Muscle layer of colon (tissue), 2 donors: Measurements from ENCODE around the gene FBXO17.

Source experiments
- H3K27ac ChIP-seq: one replicate; pipeline ENCODE4 v1.7.0; 2013; ENCODE audit warnings: low read depth, mild to moderate bottlenecking, low read length, moderate library complexity
- H3K27me3 ChIP-seq, 2 donors: one replicate each; pipeline ENCODE4 v1.7.0; 2013; ENCODE audit warnings: low read length in 2 of 2, mild to moderate bottlenecking in 2 of 2; ENCODE audit not compliant: insufficient read depth in 2 of 2, control insufficient read depth in 1 of 2
- H3K36me3 ChIP-seq: one replicate; pipeline ENCODE4 v1.7.0; 2013; ENCODE audit warnings: mild to moderate bottlenecking, low read length; ENCODE audit not compliant: insufficient read depth
- H3K4me1 ChIP-seq: one replicate; pipeline ENCODE4 v1.7.0; 2013; ENCODE audit warnings: mild to moderate bottlenecking, low read length; ENCODE audit not compliant: insufficient read depth
- H3K4me3 ChIP-seq, 2 donors: one replicate each; pipeline ENCODE4 v1.7.0; 2013; ENCODE audit warnings: low read length in 2 of 2, low read depth in 1 of 2, mild to moderate bottlenecking in 1 of 2, moderate library complexity in 1 of 2
- H3K9ac ChIP-seq: one replicate; pipeline ENCODE4 v1.7.0; 2013; ENCODE audit warnings: low read length
- H3K9me3 ChIP-seq: one replicate; pipeline ENCODE4 v1.7.0; 2013; ENCODE audit warnings: mild to moderate bottlenecking, low read length
- donor health status: abdominal sarcoma.
- donor health status: Adenocarcinoma of cecum.

FBXO17 gene

DNA sequence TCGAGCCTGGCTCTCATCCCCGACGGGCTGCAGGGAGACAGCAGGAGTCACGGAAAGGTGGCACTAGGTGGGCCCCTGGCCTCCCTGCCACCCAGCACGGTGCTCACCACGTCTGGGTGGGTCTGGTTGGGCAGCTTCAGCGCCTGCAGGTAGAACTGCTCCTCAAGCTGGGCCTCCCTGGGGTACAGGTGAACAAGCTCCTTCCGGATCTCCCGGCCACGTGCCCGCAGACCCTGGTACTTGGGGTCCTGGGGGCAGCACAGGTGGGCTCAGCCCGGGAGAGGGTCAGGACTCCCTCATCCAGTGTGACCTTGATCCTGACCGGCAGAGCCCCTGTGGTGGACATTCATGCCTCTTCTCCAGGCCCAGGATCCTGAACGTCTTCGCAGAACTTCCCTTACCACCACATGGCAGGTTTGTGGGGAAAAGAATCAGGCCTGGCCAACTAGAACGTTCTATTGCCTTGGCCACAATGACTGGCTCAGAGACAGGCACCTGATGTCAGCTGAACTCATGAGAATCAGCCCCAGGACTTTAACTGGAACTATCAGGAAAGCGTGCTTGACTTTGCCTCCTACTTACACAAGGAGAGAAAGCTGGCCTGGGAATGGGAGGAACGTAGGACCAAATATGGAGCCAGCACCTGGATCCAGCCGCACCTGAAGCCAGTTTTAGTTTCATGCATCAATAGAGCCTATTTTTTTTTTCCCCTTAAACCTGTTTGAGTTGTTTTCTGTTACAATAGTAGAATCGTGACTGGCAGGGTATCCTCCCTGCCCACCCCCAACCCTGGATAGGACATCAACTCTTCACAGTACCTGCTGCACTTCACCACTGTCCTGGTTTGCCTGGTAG, 53.9 kb downstream of the FBXO17 start:
- H3K27me3 ChIP-seq = no peaks in the 10 kb centered on the region
- no peak overlapping the region for H3K4me3 ChIP-seq
- H3K9me3 ChIP-seq = no peaks in the 10 kb centered on the region
- H3K36me3 ChIP-seq = peaks cover 8% of the 10 kb centered on the region
- H3K27ac ChIP-seq = no peak overlapping the region
- no peak overlapping the region for H3K9ac ChIP-seq
- H3K4me1 ChIP-seq = no peaks in the 10 kb centered on the region

DNA sequence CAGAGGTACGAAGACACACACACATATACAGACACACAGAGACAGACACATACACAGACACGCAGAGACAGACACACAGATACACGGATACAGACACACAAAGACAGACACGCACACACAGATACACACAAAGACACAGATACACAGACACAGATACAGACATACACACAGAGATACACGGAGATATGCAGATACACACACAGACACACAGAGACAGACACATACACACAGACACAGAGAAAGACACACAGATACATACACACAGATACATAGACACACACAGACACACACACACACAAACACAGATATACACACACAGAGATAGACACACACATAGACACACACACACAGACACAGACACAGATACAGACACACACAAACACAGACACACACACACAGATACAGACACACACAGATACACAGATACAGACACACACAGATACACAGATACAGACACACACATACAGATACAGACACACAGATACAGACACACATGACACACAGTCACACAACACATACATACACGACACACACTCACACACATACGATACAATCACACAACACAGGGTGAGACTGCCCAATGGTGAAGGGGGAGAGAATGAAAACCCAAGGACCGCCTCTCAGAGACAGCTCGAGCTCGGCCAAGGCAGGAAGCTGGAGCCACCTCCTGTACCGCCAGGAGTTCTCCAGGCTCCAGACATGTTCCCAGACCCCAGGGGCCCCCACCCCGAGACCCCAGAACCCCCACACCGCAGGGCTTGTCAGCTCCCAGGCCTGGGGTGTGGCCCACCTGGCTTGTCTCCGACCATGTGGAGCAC, 54.7 kb downstream of the FBXO17 start:
- Histone ChIP-seq H3K4me3 (no peak overlapping the region), H3K27ac (no peak overlapping the region), H3K9me3 (no peaks in the 10 kb centered on the region), H3K27me3 (no peaks in the 10 kb centered on the region), H3K4me1 (no peaks in the 10 kb centered on the region), H3K36me3 (peaks cover 8% of the 10 kb centered on the region), H3K9ac (no peak overlapping the region)

DNA sequence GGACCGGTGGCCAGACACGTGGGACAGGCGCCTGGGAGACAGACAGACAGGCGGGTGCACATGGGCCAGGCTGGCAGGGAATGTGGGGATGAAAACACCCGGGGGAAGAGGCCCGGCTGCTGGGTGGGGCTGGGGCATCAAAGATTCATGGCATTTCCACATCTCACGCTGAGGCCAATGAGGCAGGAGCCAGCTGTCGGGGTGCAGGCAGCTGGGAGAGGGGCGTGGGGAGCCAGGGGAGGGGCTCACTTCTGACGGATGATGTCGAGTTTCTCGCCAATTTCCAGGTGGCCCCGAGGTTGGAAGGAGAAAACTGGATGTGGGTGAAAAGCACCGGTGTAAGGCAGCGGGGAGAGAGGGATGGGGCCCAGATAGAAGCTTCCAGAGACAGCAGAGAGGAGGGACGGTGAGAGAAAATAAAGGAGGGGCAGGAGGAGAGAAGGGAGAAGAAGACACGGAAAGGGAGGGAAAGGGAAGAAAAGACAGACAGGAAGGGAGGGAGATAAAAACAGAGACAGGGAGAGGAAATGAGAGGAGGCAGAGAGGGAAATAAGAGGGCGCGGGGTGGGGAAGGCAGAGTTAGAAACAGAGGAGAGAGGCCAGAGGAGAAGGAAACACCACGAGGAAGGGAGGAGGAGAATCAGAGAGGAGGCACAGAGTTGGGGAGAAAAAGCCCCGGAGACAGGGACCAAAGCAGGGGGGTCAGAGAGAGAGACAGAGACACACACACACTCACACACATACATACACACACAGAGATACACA, 55.5 kb downstream of the FBXO17 start:
- H3K9ac ChIP-seq = no peak overlapping the region
- H3K4me3 ChIP-seq = no peak overlapping the region
- H3K4me1 ChIP-seq = no peaks in the 10 kb centered on the region
- H3K27ac ChIP-seq = no peak overlapping the region
- H3K36me3 ChIP-seq = peaks cover 8% of the 10 kb centered on the region
- H3K27me3 ChIP-seq = no peaks in the 10 kb centered on the region
- H3K9me3 ChIP-seq = no peaks in the 10 kb centered on the region

DNA sequence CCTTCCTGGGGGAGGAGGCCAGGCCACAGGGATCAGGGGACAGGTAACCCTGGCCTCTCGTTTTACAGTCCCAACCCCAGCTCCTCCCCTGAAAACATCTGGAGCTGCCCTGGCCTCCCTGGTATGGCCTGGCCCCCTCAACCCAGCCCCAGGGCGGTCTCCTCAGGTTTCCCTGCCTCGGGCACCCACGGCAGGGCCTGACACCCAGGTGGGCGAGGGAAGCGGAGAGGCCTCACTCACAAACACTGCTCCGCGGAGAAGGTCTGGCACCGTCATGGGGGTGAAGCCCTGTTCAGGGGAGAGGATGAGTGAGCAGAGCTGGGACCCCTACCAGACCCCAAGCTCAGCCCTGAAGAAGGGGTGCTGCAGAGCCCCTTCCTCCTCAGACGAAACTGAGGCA, 57.0 kb downstream of the FBXO17 start:
- Histone ChIP-seq H3K27ac (no peak overlapping the region), H3K4me1 (no peaks in the 10 kb centered on the region), H3K9me3 (no peaks in the 10 kb centered on the region), H3K36me3 (no peaks in the 10 kb centered on the region), H3K4me3 (no peak overlapping the region), H3K9ac (no peak overlapping the region), H3K27me3 (no peaks in the 10 kb centered on the region)

DNA sequence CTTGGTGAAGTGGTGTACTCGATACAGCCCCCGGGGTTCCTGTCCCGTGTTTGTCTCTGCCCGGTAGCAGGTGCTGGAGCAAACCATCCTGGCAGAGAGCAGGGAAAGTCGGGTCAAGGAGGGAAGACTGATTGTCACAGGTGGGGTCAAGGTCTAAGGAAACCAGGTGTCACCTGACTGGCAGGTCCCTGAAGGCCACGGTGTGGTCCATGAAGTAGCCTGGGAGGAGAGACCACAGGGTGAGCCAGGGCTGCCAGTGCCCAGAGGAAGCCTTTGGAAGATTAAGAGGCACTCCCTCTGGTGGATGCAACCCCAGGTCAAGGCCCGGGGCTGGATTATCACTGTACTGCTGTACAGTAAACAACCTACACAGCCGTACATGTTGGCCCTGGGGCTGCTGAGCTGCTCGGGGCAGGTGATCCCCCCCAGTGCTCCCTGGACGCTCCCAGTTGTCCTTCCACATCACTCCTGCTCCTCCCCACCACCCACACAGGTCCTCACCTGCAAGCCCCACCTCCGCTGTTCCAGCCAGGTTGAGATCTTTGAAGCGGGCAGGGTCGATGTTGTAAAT, 57.5 kb downstream of the FBXO17 start:
- no peaks in the 10 kb centered on the region for H3K4me1 ChIP-seq
- no peaks in the 10 kb centered on the region for H3K9me3 ChIP-seq
- no peak overlapping the region for H3K4me3 ChIP-seq
- no peaks in the 10 kb centered on the region for H3K36me3 ChIP-seq
- H3K27ac ChIP-seq = no peak overlapping the region
- no peak overlapping the region for H3K9ac ChIP-seq
- H3K27me3 ChIP-seq = no peaks in the 10 kb centered on the region

DNA sequence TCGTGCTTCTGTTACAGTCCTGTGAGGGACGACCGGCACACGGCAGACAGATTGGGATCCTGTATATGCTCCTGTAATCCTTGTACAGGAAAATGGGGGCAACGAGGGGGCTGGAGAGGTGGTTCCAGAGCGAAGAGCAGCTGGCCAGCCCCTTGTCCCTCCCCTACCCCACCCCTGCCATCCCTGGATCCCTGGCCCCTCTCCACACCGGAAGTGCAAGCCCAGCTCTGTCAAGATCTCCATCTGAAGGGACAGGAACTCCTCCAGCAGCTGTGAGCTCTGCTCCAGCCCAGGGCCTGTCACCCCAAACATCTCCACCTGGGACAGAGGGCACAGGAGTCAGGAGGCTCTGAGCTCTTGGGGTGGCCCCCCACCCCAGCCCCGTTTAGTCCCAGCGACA, 58.0 kb downstream of the FBXO17 start:
- no peak overlapping the region for H3K27ac ChIP-seq
- no peaks in the 10 kb centered on the region for H3K27me3 ChIP-seq
- no peaks in the 10 kb centered on the region for H3K9me3 ChIP-seq
- H3K9ac ChIP-seq = no peak overlapping the region
- H3K4me3 ChIP-seq = no peak overlapping the region
- no peaks in the 10 kb centered on the region for H3K4me1 ChIP-seq
- H3K36me3 ChIP-seq = no peaks in the 10 kb centered on the region

DNA sequence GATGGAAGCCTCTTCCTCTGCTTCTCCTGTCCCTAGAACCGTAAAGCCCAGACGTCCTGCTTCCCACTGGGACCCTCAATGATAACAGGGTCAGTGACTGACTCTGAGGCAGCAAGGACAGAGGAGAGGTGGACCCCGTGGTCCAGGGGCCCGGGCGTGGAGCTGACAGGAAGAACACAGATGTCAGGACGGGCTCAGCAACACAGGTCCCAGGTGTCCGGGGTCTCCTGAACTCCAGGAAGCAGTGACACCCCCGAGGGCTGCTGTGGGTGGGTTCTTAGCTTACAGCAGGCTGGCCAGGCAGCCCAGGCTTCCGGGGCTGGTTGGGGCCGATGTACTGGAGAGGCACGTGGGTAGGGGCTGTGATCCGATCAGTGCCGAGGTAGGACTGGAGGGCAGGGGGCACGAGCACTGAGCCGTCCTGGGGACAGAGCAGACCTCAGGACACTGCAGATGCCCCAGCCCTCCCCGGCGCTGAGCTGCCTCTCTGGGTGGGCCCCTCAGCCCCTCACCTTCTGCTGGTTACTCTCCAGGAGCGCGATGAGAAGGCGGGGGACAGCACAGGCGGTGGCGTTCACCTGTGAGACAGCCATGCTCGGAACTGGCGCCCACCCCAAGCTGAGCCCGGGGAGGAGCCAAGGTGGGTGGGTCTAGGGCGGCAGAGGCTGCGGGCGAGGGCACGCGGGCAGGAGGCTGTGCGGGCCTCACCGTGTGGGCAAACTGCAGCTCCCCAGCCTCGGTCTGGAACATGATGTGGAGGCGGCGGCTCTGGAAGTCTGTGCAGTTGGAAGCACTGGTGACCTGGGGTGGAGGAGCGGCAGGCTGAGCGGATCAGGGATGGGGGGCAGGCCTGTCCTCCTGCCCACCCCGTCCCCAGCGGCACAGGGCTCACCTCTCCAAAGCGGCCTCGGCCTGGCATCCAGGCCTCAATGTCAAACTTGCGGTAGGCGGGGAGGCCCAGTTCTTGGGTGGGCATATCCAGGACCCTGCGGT, 59.9 kb downstream of the FBXO17 start:
- no peak overlapping the region for H3K27ac ChIP-seq
- no peaks in the 10 kb centered on the region for H3K4me1 ChIP-seq
- no peak overlapping the region for H3K4me3 ChIP-seq
- H3K9ac ChIP-seq = no peak overlapping the region
- H3K36me3 ChIP-seq = no peaks in the 10 kb centered on the region
- peaks cover 0 to 11% of the 10 kb centered on the region in 2 donors for H3K27me3 ChIP-seq
- H3K9me3 ChIP-seq = no peaks in the 10 kb centered on the region

DNA sequence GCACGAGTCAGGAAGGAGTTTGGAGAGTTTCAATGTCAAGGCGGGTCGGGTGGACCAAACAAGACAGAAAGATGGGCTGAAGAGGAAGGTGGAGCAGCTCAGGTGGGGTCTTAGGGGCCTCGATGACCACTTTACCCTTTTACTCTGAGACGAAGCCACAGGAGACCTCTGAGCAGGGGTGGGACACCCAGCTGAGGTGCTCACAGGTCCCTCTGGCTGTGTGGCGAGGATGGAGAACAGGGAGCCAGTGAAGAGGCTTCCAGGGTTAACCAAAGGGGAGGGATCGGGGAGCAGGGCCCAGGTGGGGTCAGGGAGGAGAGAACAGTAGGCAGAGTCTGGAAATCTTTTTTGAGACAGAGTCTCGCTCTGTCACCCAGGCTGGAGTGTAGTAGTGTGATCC, 61.6 kb downstream of the FBXO17 start:
- H3K36me3 ChIP-seq = no peaks in the 10 kb centered on the region

DNA sequence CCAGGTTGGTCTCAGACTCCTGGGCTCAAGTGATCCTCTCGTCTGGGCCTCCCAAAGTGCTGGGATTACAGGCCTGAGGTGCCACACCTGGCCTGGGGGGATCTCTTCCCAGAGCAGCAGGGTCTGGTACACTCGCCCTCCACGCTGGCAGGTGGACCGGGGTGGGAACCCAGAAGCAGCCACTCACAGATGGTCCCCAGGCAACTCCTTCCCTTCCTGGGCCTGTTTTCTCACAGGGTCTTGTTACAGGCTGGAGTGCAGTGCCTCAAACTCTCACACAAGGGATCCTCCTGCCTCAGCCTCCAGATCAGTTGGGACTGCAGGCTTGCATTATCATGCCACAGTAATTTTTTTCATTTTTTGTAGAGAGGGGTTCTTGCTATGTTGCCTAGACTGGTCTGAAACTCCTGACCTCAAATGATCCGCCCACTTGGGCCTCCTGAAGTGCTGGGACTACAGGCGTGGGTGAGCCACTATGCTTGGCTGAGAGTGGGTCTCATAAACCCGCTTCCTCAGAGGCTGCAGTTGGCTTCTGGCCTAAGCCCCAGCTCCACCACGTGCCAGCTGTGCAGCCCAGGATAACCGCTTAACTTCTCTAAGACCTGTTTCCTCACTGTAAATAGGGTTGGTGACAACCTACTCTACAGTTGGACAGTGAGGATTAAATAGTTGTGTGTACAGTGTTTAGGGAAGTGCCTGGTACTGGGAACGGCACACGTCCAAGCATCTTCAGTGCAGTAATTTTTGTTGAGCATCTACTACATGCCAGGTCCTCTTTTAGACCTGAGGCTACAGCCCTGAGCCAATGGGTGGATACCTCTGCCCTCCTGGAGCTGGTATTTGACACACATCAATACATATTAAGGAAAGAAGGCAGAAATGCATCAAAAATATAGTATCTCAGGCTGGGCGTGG, 62.7 kb downstream of the FBXO17 start:
- no peak overlapping the region for H3K27ac ChIP-seq
- no peaks in the 10 kb centered on the region for H3K4me1 ChIP-seq
- no peaks in the 10 kb centered on the region for H3K9me3 ChIP-seq
- no peak overlapping the region for H3K4me3 ChIP-seq
- H3K27me3 ChIP-seq = peaks cover 0 to 11% of the 10 kb centered on the region in 2 donors
- H3K36me3 ChIP-seq = peaks cover 2% of the 10 kb centered on the region
- H3K9ac ChIP-seq = no peak overlapping the region

More for the DNA sequence above, 61.6 kb downstream of the FBXO17 start:
- H3K27ac ChIP-seq = no peak overlapping the region
- no peak overlapping the region for H3K4me3 ChIP-seq
- no peak overlapping the region for H3K9ac ChIP-seq
- no peaks in the 10 kb centered on the region for H3K9me3 ChIP-seq
- no peaks in the 10 kb centered on the region for H3K4me1 ChIP-seq
- peaks cover 0 to 11% of the 10 kb centered on the region in 2 donors for H3K27me3 ChIP-seq
